Activated CD8-positive, alpha-beta T cell treated with anti-CD3 and anti-CD28 coated beads for 36 hours (primary cell): ENCODE results near the gene CLCN6. TPM values are rescaled to one million over a fixed set of nuclear protein-coding genes. Genes with fewer than 3 reads are reported as not detected.

ENCODE experiments used
- ATAC-seq: fragments of 200-7000 bp; cut with Tn5 transposase; one replicate; pipeline ENCODE4 v1.10.0; 2021; ENCODE audit warnings: mild to moderate bottlenecking, moderate library complexity
- CTCF ChIA-PET: fragments of 350-600 bp; sonication (Branson Sonifier 250); formaldehyde crosslinking; loops from one replicate; lab custom pipeline; 2021; ENCODE audit warnings: antibody characterized with exemption; lab: Charles Lee
- POLR2A ChIA-PET: fragments of 350-600 bp; sonication (Branson Sonifier 250); formaldehyde crosslinking; loops from one replicate; lab custom pipeline; 2021; ENCODE audit warnings: antibody characterized with exemption; lab: Charles Lee
- DNase-seq: peaks from one replicate; pipeline ENCODE4 v3.0.0-alpha.2; 2020
- H3K27ac Mint-ChIP-seq: one replicate; pipeline ENCODE4 v1.8.0; 2021; ENCODE audit warnings: mild to moderate bottlenecking, mixed read lengths
- H3K27me3 Mint-ChIP-seq: one replicate; pipeline ENCODE4 v1.8.0; 2021; ENCODE audit warnings: mixed read lengths
- H3K36me3 Mint-ChIP-seq: one replicate; pipeline ENCODE4 v1.8.0; 2021; ENCODE audit warnings: low read depth, mixed read lengths
- H3K4me1 Mint-ChIP-seq: one replicate; pipeline ENCODE4 v1.8.0; 2021; ENCODE audit warnings: low read depth, mixed read lengths
- H3K4me3 Mint-ChIP-seq: one replicate; pipeline ENCODE4 v1.8.0; 2021; ENCODE audit warnings: mild to moderate bottlenecking, moderate library complexity, mixed read lengths
- H3K9me3 Mint-ChIP-seq: one replicate; pipeline ENCODE4 v1.8.0; 2021; ENCODE audit warnings: mixed read lengths
- CTCF ChIP-seq: fragments of 200-600 bp; IDR thresholded peaks from one replicate; pipeline ENCODE4 v1.8.0; 2022; ENCODE audit warnings: antibody characterized with exemption, mild to moderate bottlenecking
- intact Hi-C: fragments of 100-400 bp; cut with micrococcal nuclease; formaldehyde crosslinking; loops from one replicate; pipeline ENCODE4 v1.10.0; 2022
- total RNA-seq, 2 experiments: library from RNA; stranded (reverse); gene quantifications; one replicate each; pipeline ENCODE4 v1.2.3, GENCODE V29; 2021

The CLCN6 gene
- total RNA-seq, 2 experiments from 2014 or later: 10.8 to 12.2 TPM

GRCh38 chr1:11882814-11883538 lies 77.0 kb downstream of the CLCN6 start:
- DNase-seq (no peak), ATAC-seq (no peak)
- intact Hi-C loops: no loop called here
- no peaks in the 10 kb centered on the region for H3K9me3 Mint-ChIP-seq
- no peaks in the 10 kb centered on the region for H3K36me3 Mint-ChIP-seq
- no peaks in the 10 kb centered on the region for H3K4me1 Mint-ChIP-seq
- H3K27ac Mint-ChIP-seq: no peak overlapping the region
- no peak overlapping the region for H3K4me3 Mint-ChIP-seq
- no peak for TF ChIP-seq CTCF
- no peaks in the 10 kb centered on the region for H3K27me3 Mint-ChIP-seq
- POLR2A ChIA-PET: interaction anchor here (5.2 kb wide), 1 partner anchor 26 kb away, joined by 33 read pairs; no protein-coding TSS in a partner anchor
- CTCF ChIA-PET: no interaction called here

- no peaks in the 10 kb centered on the region for H3K27me3 Mint-ChIP-seq
- TF ChIP-seq CTCF: no peak
- H3K4me3 Mint-ChIP-seq: no peak overlapping the region
- H3K27ac Mint-ChIP-seq: no peak overlapping the region
- no peak for DNase-seq
- POLR2A ChIA-PET: interaction anchor here (1.5 to 1.9 kb wide), 2 partner anchors 22 to 24 kb away, joined by 7 to 8 read pairs; no protein-coding TSS in a partner anchor
- no peaks in the 10 kb centered on the region for H3K36me3 Mint-ChIP-seq
- CTCF ChIA-PET: interaction anchor here (0.8 kb wide), 1 partner anchor 47 kb away, joined by 3 read pairs; no protein-coding TSS in a partner anchor
- intact Hi-C loops: no loop called here
- no peaks in the 10 kb centered on the region for H3K9me3 Mint-ChIP-seq
- H3K4me1 Mint-ChIP-seq: no peaks in the 10 kb centered on the region
- no peak for ATAC-seq
Measured at GRCh38 chr1:11885916-11886315, 79.9 kb downstream of the CLCN6 start.

- Mint-ChIP-seq H3K4me3 (no peak overlapping the region), H3K9me3 (no peaks in the 10 kb centered on the region), H3K36me3 (no peaks in the 10 kb centered on the region), H3K4me1 (no peaks in the 10 kb centered on the region), H3K27me3 (peaks cover 2% of the 10 kb centered on the region), H3K27ac (no peak overlapping the region)
- ChIA-PET CTCF (no interaction called here), POLR2A (interaction anchor here (0.9 to 3.0 kb wide), 2 partner anchors 15 to 22 kb away, joined by 3 to 30 read pairs; no protein-coding TSS in a partner anchor)
- TF ChIP-seq CTCF: no peak
- intact Hi-C loops: no loop called here
- DNase-seq (no peak), ATAC-seq (no peak)
Measured at GRCh38 chr1:11886986-11887665, 81.1 kb downstream of the CLCN6 start.

- no peaks in the 10 kb centered on the region for H3K36me3 Mint-ChIP-seq
- POLR2A ChIA-PET: interaction anchor here (0.9 to 3.0 kb wide), 2 partner anchors 15 to 21 kb away, joined by 3 to 30 read pairs; no protein-coding TSS in a partner anchor
- CTCF ChIA-PET: no interaction called here
Measured at GRCh38 chr1:11887666-11888007, 81.6 kb downstream of the CLCN6 start.

More at GRCh38 chr1:11887666-11888007, 81.6 kb downstream of the CLCN6 start:
- no peak overlapping the region for H3K4me3 Mint-ChIP-seq
- no peak for ATAC-seq
- no peaks in the 10 kb centered on the region for H3K4me1 Mint-ChIP-seq
- H3K9me3 Mint-ChIP-seq: no peaks in the 10 kb centered on the region
- DNase-seq: no peak
- no peak for TF ChIP-seq CTCF
- no peak overlapping the region for H3K27ac Mint-ChIP-seq
- intact Hi-C loops: no loop called here
- peaks cover 7% of the 10 kb centered on the region for H3K27me3 Mint-ChIP-seq
